Measurements from ENCODE around the gene C1orf167.

DNA sequence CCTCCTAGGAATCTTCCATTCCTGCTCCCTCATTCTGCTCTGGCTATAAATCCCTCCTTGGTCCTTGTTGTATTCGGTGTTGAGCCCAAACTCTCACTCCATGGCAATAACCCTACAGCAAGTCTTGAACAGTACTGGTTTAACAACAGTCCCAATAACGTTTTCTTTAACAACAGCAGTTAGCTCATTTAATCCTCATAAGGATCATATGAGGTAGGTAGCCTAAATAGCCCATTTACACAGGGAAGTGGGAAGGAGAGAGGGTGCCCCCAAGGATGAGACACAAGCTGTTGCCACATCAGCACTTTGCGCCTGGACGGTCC lies 26.5 kb upstream of the C1orf167 start:
- TF ChIP-seq TCF4 (CRISPR knock-in tag; IDR thresholded peaks at IDR 0.05; ENCODE audit: borderline replicate concordance): no peak
- TF ChIP-seq ZFP3 (CRISPR knock-in tag; IDR thresholded peaks at IDR 0.05): no peak
- TF ChIP-seq, protein P1, sequence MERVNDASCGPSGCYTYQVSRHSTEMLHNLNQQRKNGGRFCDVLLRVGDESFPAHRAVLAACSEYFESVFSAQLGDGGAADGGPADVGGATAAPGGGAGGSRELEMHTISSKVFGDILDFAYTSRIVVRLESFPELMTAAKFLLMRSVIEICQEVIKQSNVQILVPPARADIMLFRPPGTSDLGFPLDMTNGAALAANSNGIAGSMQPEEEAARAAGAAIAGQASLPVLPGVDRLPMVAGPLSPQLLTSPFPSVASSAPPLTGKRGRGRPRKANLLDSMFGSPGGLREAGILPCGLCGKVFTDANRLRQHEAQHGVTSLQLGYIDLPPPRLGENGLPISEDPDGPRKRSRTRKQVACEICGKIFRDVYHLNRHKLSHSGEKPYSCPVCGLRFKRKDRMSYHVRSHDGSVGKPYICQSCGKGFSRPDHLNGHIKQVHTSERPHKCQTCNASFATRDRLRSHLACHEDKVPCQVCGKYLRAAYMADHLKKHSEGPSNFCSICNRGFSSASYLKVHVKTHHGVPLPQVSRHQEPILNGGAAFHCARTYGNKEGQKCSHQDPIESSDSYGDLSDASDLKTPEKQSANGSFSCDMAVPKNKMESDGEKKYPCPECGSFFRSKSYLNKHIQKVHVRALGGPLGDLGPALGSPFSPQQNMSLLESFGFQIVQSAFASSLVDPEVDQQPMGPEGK (CRISPR knock-in tag; IDR thresholded peaks at IDR 0.05; ENCODE audit: borderline replicate concordance): no peak
- TF ChIP-seq ESRRG (CRISPR knock-in tag; IDR thresholded peaks at IDR 0.05): no peak
- no peak for TF ChIP-seq POU6F1 (CRISPR knock-in tag; IDR thresholded peaks at IDR 0.05; ENCODE audit: borderline replicate concordance, low read depth)
- TF ChIP-seq CREB5 (CRISPR knock-in tag; IDR thresholded peaks at IDR 0.05; ENCODE audit: low read depth): no peak
- TF ChIP-seq ISL1 (CRISPR knock-in tag; IDR thresholded peaks at IDR 0.05): no peak
- no peak for TF ChIP-seq SNAI2 (CRISPR knock-in tag; IDR thresholded peaks at IDR 0.05)

Data from SK-N-SH treated with all-trans-retinoic acid at 6 μM for 48 hours (cell line).